Ectodermal cell (in vitro differentiated cells): ENCODE measurements around the gene FSHR.

Experiments
- H3K27ac ChIP-seq: 2 replicates; pipeline ENCODE4 v1.7.0; 2013; ENCODE audit warnings: mild to moderate bottlenecking, low read depth, low read length; ENCODE audit not compliant: insufficient read depth, poor library complexity, severe bottlenecking
- H3K27me3 ChIP-seq: 2 replicates; pipeline ENCODE4 v1.7.0; 2013; ENCODE audit warnings: mild to moderate bottlenecking, low read length; ENCODE audit not compliant: insufficient read depth, control insufficient read depth, poor library complexity, severe bottlenecking
- H3K36me3 ChIP-seq: one replicate; pipeline ENCODE4 v1.7.0; 2013; ENCODE audit warnings: low read length; ENCODE audit not compliant: control insufficient read depth, insufficient read depth
- H3K4me1 ChIP-seq: one replicate; pipeline ENCODE4 v1.7.0; 2013; ENCODE audit warnings: low read length; ENCODE audit not compliant: control insufficient read depth, insufficient read depth
- H3K4me3 ChIP-seq: 2 replicates; pipeline ENCODE4 v1.7.0; 2013; ENCODE audit warnings: low read depth, low read length, control low read depth; ENCODE audit not compliant: insufficient read depth
- H3K9me3 ChIP-seq: 2 replicates; pipeline ENCODE4 v1.7.0; 2013; ENCODE audit warnings: mild to moderate bottlenecking, low read length, moderate library complexity; ENCODE audit not compliant: control insufficient read depth
- WGBS, 2 experiments: methylation state at CpG; one replicate each; pipeline ENCODE4 v1.1.7; 2013; ENCODE audit warnings: missing lambda C conversion rate in 2 of 2; 5-methylcytosine and 5-hydroxymethylcytosine counted together

Gene FSHR

DNA sequence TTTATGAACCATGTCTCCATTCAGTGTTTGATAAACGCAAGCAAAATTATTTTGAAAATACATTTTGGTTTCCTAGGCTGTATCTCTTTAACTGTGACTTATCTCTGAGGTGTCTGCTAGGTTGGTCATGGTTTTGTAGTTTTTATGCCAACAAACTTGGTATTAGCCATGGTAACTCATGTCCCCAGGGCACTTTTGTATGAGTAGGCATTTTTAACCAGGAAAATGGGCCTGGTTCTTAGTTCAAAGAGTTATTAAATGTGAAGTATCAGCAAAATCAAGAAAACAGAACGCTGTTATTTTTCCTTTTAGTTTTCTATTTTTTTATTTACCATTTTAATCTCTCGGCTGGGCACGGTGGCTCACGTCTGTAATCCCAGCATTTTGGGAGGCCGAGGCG, 219.5 kb downstream of the FSHR start:
- no peak overlapping the region for H3K4me3 ChIP-seq
- H3K36me3 ChIP-seq: no peaks in the 10 kb centered on the region
- no peaks in the 10 kb centered on the region for H3K27me3 ChIP-seq
- no peak overlapping the region for H3K27ac ChIP-seq
- no peaks in the 10 kb centered on the region for H3K9me3 ChIP-seq
- peaks cover 5% of the 10 kb centered on the region for H3K4me1 ChIP-seq
- WGBS, 2 experiments: 87 to 95% methylated on average over 7 of the region's 7 CpGs

DNA sequence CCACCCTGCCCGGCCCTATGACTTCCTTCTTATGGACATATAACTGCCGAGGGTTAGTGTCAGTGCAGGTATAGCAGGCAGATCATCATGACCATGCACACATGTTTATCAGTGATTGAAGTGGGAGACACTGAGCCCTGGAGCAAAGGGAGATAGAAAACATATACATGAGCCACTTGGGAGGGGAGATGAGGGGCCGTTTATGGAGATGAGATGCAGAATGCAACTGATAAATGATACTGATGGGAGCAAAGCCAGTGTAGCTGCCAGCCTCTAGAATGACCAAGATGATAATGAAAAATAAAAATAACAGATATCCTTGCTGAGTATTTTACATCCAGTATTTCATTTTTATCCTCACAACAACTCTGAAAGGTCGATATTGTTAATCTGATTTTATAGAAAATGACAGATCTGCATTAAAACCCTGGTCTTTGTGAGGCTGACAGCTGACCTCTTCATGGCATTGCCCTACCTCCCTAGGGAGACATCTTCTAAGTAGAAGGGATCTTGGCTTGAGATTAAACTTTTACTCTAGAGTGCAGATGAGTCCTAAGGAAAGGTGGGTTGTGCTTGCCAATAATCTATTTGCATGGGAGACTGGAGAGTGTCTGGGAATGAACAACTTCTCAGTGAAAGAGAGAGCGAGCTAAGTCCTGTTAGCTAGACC, 220.4 kb downstream of the FSHR start:
- H3K4me1 ChIP-seq: peaks cover 6% of the 10 kb centered on the region
- no peaks in the 10 kb centered on the region for H3K36me3 ChIP-seq
- no peaks in the 10 kb centered on the region for H3K9me3 ChIP-seq
- no peak overlapping the region for H3K27ac ChIP-seq
- H3K27me3 ChIP-seq: no peaks in the 10 kb centered on the region
- WGBS, 2 experiments: 94 to 96% methylated on average over 5 of the region's 5 CpGs
- H3K4me3 ChIP-seq: no peak overlapping the region

DNA sequence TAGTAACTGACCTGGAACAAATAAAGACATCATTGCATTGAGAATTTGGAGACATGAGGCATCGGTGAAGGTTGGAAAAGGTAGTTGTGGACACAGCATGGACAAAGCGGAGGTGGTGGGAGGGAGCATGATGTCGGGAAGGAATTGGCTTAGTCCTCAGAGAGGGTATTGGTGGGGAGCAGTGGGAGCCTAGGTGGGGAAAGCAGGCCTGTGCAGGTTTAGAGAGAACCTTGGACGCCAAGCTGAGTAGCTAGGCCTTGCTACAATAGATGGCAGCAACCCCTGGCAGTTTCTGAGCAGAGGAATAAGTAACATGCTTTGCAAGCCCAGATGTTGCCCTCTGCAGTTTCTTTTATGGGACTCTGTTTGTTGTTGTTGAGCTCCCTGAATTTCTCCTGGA, 221.6 kb downstream of the FSHR start:
- no peaks in the 10 kb centered on the region for H3K27me3 ChIP-seq
- peaks cover 6% of the 10 kb centered on the region for H3K4me1 ChIP-seq
- H3K4me3 ChIP-seq: no peak overlapping the region
- no peaks in the 10 kb centered on the region for H3K36me3 ChIP-seq
- no peaks in the 10 kb centered on the region for H3K9me3 ChIP-seq
- no peak overlapping the region for H3K27ac ChIP-seq
- 90 to 91% methylated on average over 4 of the region's 4 CpGs for WGBS, 2 experiments

DNA sequence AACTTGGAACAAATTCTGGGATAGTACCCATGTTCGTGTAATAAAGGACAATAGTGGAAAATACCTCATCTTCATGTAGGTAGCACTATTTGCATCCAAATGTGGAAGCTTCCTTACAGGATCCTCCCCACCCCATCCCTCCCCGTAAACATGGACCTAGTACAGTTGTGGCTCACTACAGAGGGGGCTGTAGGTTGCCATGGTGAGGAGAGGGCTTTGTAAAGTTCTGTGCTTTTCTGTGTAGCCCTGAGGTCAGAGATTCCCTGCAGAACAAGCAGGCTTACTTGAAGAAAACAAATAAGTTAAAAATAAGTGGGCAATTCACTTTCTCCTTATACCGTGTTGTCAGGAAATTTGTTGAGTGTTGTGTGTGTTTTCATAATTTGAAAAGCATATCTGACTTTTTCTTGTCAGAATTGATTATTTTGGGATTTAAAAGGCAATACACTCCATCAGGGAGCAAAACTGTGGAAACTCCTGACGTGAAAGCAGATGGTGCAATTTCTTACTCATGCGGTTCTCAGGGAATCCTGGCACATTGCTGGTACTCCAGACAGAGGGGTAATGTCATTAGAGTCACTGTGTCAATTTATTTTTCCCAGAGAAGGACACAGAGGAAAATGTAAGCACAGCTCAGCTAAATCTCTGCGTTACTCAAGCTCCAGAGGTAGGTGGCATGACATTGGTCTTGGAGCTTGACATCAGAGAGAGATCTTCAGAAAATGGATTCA, 224.6 kb downstream of the FSHR start:
- Histone ChIP-seq H3K27ac (no peak overlapping the region), H3K4me3 (no peak overlapping the region), H3K36me3 (no peaks in the 10 kb centered on the region), H3K9me3 (no peaks in the 10 kb centered on the region), H3K27me3 (no peaks in the 10 kb centered on the region), H3K4me1 (peaks cover 6% of the 10 kb centered on the region)
- WGBS, 2 experiments: 91 to 93% methylated on average over 5 of the region's 6 CpGs

DNA sequence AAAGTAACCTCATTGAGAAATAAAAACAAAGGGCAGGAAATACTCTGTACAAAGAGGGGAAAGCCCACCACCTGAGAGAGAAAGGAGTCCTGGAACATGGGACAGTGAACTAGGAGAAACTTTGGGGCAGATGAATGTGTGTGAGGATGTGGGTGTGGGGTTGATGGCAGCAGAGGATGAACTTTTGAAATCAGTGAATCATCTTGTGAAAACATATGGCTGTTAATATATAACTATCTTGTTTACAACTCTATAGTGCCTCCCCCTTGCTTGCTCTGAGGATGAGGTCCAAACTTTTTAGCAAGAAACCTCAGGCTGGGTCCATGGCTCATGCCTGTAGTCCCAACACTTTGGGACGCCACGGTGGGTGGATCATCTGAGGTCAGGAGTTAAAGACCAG, 227.0 kb downstream of the FSHR start:
- no peak overlapping the region for H3K27ac ChIP-seq
- no peak overlapping the region for H3K4me3 ChIP-seq
- H3K4me1 ChIP-seq: peaks cover 6% of the 10 kb centered on the region
- no peaks in the 10 kb centered on the region for H3K27me3 ChIP-seq
- WGBS, 2 experiments: 92 to 93% methylated on average over 2 of the region's 2 CpGs
- H3K9me3 ChIP-seq: no peaks in the 10 kb centered on the region
- no peaks in the 10 kb centered on the region for H3K36me3 ChIP-seq

DNA sequence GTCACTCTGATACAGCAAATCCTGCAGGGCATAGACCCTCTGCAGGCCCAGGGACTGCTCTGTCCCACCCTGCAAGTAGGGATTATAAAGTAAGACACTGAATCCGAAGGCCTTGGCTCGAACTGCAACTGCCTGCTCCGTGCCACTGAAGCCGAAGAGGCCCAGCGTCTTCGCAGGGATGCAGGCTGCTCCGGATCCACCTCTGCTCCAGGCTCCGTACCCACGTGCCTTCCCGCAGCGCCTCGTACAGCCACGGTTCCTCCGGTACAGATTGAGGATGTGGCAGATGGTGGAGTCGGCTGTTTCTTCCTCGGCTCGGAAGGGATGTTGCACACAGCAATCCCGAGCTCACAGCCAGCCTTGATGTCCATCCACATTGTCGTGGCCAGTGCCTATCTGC, 238.4 kb downstream of the FSHR start:
- WGBS, 2 experiments: 95% methylated on average over 19 of the region's 19 CpGs
- H3K4me1 ChIP-seq: no peaks in the 10 kb centered on the region
- H3K27me3 ChIP-seq: no peaks in the 10 kb centered on the region
- H3K9me3 ChIP-seq: no peaks in the 10 kb centered on the region
- H3K27ac ChIP-seq: no peak overlapping the region
- H3K36me3 ChIP-seq: no peaks in the 10 kb centered on the region
- H3K4me3 ChIP-seq: no peak overlapping the region

DNA sequence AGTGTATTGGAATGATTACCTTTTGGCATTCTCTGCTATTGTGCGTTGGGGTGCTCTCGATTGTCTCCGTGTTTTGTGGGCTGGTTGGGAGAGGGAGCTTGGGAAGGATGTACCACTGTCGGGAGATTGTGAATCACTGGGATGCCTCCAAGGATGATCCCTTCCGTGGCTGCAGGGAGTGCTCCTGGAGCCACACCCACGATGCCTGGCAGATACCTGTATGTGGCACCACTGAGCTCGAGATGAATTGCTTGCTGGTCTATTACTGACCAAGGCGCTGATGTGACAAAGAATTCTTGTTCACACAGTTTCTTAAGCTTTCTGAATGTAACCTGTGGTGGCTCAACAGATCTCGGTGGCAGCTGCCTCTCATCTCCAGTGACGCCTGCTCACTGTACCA, 239.1 kb downstream of the FSHR start:
- WGBS, 2 experiments: 84 to 87% methylated on average over 10 of the region's 10 CpGs

DNA sequence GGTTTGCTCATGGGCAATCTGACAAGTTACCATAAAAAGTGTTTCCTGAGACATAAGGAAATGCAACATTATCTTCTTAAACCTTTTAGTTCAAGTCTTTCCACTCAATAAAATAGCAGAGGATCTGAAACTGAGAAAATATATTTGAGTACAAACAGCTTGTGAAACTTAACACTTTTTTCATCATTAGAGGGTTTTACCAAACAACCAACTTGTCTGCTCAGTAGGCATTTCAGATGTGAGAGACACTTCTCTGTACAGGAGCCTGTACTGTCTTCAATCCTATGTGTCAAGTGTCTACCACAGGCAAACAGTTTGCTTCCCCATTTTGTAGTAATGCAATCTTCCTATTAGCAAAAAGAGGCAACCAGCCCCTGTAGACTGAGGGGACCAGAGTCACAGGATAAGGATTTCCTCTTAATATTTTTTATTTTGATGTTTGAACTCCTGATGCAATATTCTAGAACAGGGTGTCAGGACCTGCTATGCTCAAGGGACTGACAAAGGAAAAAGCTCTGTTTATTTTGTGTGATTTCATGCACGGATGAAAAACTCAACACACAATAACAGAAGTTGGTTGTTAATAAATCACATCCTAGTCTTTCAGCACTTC, 239.7 kb downstream of the FSHR start:
- Histone ChIP-seq H3K4me3 (no peak overlapping the region), H3K36me3 (no peaks in the 10 kb centered on the region), H3K27me3 (no peaks in the 10 kb centered on the region), H3K4me1 (no peaks in the 10 kb centered on the region), H3K27ac (no peak overlapping the region), H3K9me3 (no peaks in the 10 kb centered on the region)
- 94 to 100% methylated on average over 1 of the region's 1 CpG for WGBS, 2 experiments

More for the DNA sequence above, 239.1 kb downstream of the FSHR start:
- no peak overlapping the region for H3K4me3 ChIP-seq
- no peak overlapping the region for H3K27ac ChIP-seq
- H3K4me1 ChIP-seq: no peaks in the 10 kb centered on the region
- no peaks in the 10 kb centered on the region for H3K36me3 ChIP-seq
- H3K27me3 ChIP-seq: no peaks in the 10 kb centered on the region
- H3K9me3 ChIP-seq: no peaks in the 10 kb centered on the region
